Stimulated activated CD4-positive, alpha-beta T cell treated with anti-CD3 and anti-CD28 coated beads, Interleukin-4, amount 100 ng/mL, for 24 hours (primary cell): ENCODE measurements around the gene AMBN.

Experiments used
- DNase-seq: peaks from one replicate; pipeline ENCODE4 v3.0.0-alpha.2; 2020

Gene AMBN

GRCh38 chr4:70591955-70592582 lies at the start of gene AMBN:
Gene AMBN, plus strand, starts transcription at chr4:70592256. Its CDS starts 103 bp downstream, at chr4:70592359.
- no peak for DNase-seq

- no peak for DNase-seq
These were observed 47.7 kb upstream of the AMBN start for GRCh38 chr4:70544279-70544868.

- no peak for DNase-seq
These were observed 35.2 kb upstream of the AMBN start for GRCh38 chr4:70556856-70557255.

- DNase-seq: peak; percentile 26
These were observed 32.7 kb upstream of the AMBN start for GRCh38 chr4:70559211-70559830.

- no peak for DNase-seq
These were observed 32.1 kb upstream of the AMBN start for GRCh38 chr4:70559924-70560323.

- DNase-seq: no peak
These were observed 28.0 kb upstream of the AMBN start for GRCh38 chr4:70564033-70564432.

- no peak for DNase-seq
These were observed 21.3 kb upstream of the AMBN start for GRCh38 chr4:70570796-70571195.

- no peak for DNase-seq
These were observed 20.3 kb upstream of the AMBN start for GRCh38 chr4:70571772-70572171.

- DNase-seq: no peak
These were observed 16.1 kb upstream of the AMBN start for GRCh38 chr4:70575964-70576363.

- DNase-seq: no peak
These were observed 14.7 kb upstream of the AMBN start for GRCh38 chr4:70577220-70577927.

- no peak for DNase-seq
These were observed 10.1 kb upstream of the AMBN start for GRCh38 chr4:70581980-70582379.

- DNase-seq: no peak
These were observed 7.9 kb upstream of the AMBN start for GRCh38 chr4:70583952-70584834.

- no peak for DNase-seq
These were observed 5.2 kb upstream of the AMBN start for GRCh38 chr4:70586841-70587240.

- DNase-seq: no peak
These were observed 2.3 kb upstream of the AMBN start for GRCh38 chr4:70589785-70590184.

- no peak for DNase-seq
These were observed 2.1 kb downstream of the AMBN start for GRCh38 chr4:70594196-70594595.

- DNase-seq: no peak
These were observed 8.2 kb downstream of the AMBN start for GRCh38 chr4:70600305-70600704.

- no peak for DNase-seq
These were observed 8.9 kb downstream of the AMBN start for GRCh38 chr4:70600977-70601376.

GRCh38 chr4:70601422-70602039 lies 9.5 kb downstream of the AMBN start:
- DNase-seq: peak; percentile 66

GRCh38 chr4:70603856-70604255 lies 11.8 kb downstream of the AMBN start:
- no peak for DNase-seq

- DNase-seq: no peak
These were observed 14.4 kb downstream of the AMBN start for GRCh38 chr4:70606459-70606858.

GRCh38 chr4:70607334-70607853 lies 15.3 kb downstream of the AMBN start:
- DNase-seq: no peak

GRCh38 chr4:70608324-70608723 lies 16.3 kb downstream of the AMBN start:
- no peak for DNase-seq
